Peyer's patch (tissue), 4 donors: Measurements from ENCODE around the gene MISFA.

Experiments
- CTCF ChIP-seq, 6 experiments: fragments of 450-650 bp in 4 of 6; fragments of 200-600 bp in 2 of 6; sonication (generic) in 1 of 6; IDR thresholded peaks; one replicate each; pipeline ENCODE4 v1.5.1; 2017 to 2019; ENCODE audit warnings: antibody characterized with exemption in 6 of 6, mild to moderate bottlenecking in 3 of 6, moderate library complexity in 1 of 6
- POLR2A ChIP-seq, 2 donors: fragments of 450-650 bp; IDR thresholded peaks; one replicate each; pipeline ENCODE4 v1.5.1; 2017; ENCODE audit warnings: antibody characterized with exemption in 2 of 2, mild to moderate bottlenecking in 2 of 2, moderate library complexity in 2 of 2

- TF ChIP-seq POLR2A (IDR thresholded peaks at IDR 0.05) (no peak), CTCF (IDR thresholded peaks at IDR 0.05) (no peak)
Observed at GRCh38 chr11:18612394-18612793, 12.8 kb downstream of the MISFA start.
